Thoracic aorta (tissue), 2 donors: ENCODE measurements around the gene LRFN5. TPM values are rescaled to one million over a fixed set of nuclear protein-coding genes. Genes with fewer than 3 reads are reported as not detected.

Source experiments
- ATAC-seq: fragments of 150-250 bp; one replicate; pipeline ENCODE4 v1.8.0; 2017; ENCODE audit warnings: low read depth; ENCODE audit not compliant: insufficient number of reproducible peaks, low FRiP score
- DNase-seq: peaks from one replicate; pipeline ENCODE4 v3.0.0-alpha.2; 2020; ENCODE audit warnings: low spot score
- H3K27ac ChIP-seq, 2 donors: fragments of 200-600 bp; sonication (generic); 1 replicate in 1 of 2; 2 replicates in 1 of 2; pipeline ENCODE4 v1.5.1; 2016; ENCODE audit warnings: mild to moderate bottlenecking in 2 of 2, moderate library complexity in 2 of 2
- H3K27me3 ChIP-seq: fragments of 200-600 bp; sonication (generic); replicated peaks from 2 replicates; pipeline ENCODE4 v1.6.0; 2016; ENCODE audit warnings: mild to moderate bottlenecking; ENCODE audit not compliant: insufficient read depth
- H3K36me3 ChIP-seq: fragments of 200-600 bp; sonication (generic); one replicate; pipeline ENCODE4 v1.5.1; 2016
- H3K4me1 ChIP-seq, 2 donors: fragments of 200-600 bp; sonication (generic); 1 replicate in 1 of 2; 2 replicates in 1 of 2; pipeline versions ENCODE4 v1.5.1 to v1.6.0; 2016; ENCODE audit warnings: low read depth in 2 of 2, mild to moderate bottlenecking in 1 of 2; ENCODE audit not compliant: control insufficient read depth in 1 of 2
- H3K4me3 ChIP-seq: fragments of 200-600 bp; sonication (generic); 2 replicates; pipeline ENCODE4 v1.5.1; 2016; ENCODE audit warnings: mild to moderate bottlenecking
- H3K9me3 ChIP-seq: fragments of 200-600 bp; sonication (generic); 2 replicates; pipeline ENCODE4 v1.5.1; 2016
- CTCF ChIP-seq: fragments of 200-600 bp; sonication (generic); IDR thresholded peaks from one replicate; pipeline ENCODE4 v1.5.1; 2019; ENCODE audit warnings: antibody characterized with exemption
- total RNA-seq, 2 donors: library from RNA; depleted of rRNA; stranded (reverse); fragments of >200 nt; gene quantifications; one replicate each; pipeline versions ENCODE4 v1.1.0 to v1.2.3, GENCODE V29; 2016

Gene LRFN5
- total RNA-seq, 2 donors from 2014 or later, result 0.41 to 4.7 TPM

DNA sequence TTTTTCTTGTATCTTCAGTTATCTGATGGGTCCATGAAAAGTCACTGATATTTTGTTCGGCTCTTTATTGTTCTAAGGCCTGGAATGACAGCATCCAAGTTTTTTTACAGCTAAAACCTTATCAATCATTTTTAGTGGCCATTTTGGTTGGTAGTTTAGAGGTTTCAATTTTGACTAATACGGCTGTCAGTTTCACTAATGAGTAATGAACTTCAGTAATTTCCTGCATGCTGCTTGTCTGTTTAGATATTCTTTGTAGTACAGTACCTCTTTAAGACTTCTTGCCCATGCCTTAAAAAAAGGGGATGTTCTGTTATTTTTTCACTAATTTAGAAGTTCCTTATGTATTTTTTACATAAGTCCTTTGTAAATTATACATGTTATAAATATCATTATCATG is 176.7 kb downstream of the LRFN5 start:
- no peak overlapping the region for H3K4me3 ChIP-seq
- TF ChIP-seq CTCF, result no peak
- ATAC-seq (no peak), DNase-seq (no peak)
- H3K27me3 ChIP-seq, result no peaks in the 10 kb centered on the region
- no peak overlapping the region for H3K27ac ChIP-seq
- H3K9me3 ChIP-seq, result no peaks in the 10 kb centered on the region
- no peaks in the 10 kb centered on the region for H3K4me1 ChIP-seq
- no peaks in the 10 kb centered on the region for H3K36me3 ChIP-seq

GRCh38 chr14:41785696-41786095 is 179.0 kb downstream of the LRFN5 start:
- Histone ChIP-seq H3K27me3 (no peaks in the 10 kb centered on the region), H3K36me3 (no peaks in the 10 kb centered on the region), H3K4me3 (no peak overlapping the region), H3K9me3 (no peaks in the 10 kb centered on the region), H3K4me1 (no peaks in the 10 kb centered on the region), H3K27ac (no peak overlapping the region)
- no peak for ATAC-seq
- TF ChIP-seq CTCF, result no peak
- no peak for DNase-seq

DNA sequence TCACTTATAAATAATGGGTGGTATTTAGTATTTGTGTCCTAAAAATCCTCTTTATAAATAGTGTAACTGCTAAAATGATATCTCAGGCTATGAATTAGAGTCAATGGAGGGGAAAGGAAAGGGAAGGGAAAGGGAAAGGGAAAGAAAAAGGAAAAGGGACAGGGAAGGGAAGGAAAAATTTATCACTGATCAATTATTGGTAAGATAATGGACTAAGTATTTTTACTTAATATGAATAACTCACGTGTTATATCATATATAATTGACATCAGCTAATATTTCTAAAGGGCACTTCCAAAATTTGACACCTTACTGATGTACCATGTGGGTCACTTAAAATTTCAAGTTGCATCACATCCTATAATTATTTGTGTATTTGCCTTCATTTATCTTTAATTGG is 193.1 kb downstream of the LRFN5 start:
- no peak for TF ChIP-seq CTCF
- DNase-seq, result no peak
- no peak for ATAC-seq
- H3K4me3 ChIP-seq, result no peak overlapping the region
- no peak overlapping the region for H3K27ac ChIP-seq
- H3K27me3 ChIP-seq, result no peaks in the 10 kb centered on the region
- H3K4me1 ChIP-seq, result no peaks in the 10 kb centered on the region
- no peaks in the 10 kb centered on the region for H3K9me3 ChIP-seq
- no peaks in the 10 kb centered on the region for H3K36me3 ChIP-seq

DNA sequence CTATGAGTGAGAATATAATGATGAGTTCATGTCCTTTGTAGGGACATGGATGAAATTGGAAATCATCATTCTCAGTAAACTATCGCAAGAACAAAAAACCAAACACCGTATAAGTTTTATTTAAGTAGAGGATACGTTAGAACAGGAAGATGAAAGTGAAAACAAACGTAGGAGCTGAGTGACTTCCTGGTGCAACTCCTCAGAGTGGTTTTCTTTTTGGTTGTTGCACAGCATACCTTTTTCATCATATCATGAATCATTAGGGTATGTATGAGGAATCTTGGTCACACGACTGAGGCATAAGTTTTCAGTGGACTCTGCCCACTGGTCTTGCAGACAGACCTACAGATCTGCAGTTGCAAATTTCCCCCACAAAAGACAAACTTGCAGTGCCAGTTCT is 199.0 kb downstream of the LRFN5 start:
- TF ChIP-seq CTCF, result no peak
- no peaks in the 10 kb centered on the region for H3K36me3 ChIP-seq
- no peak for DNase-seq
- H3K4me1 ChIP-seq, result no peaks in the 10 kb centered on the region
- no peak overlapping the region for H3K27ac ChIP-seq
- ATAC-seq, result no peak
- no peaks in the 10 kb centered on the region for H3K27me3 ChIP-seq
- H3K4me3 ChIP-seq, result no peak overlapping the region
- H3K9me3 ChIP-seq, result no peaks in the 10 kb centered on the region

DNA sequence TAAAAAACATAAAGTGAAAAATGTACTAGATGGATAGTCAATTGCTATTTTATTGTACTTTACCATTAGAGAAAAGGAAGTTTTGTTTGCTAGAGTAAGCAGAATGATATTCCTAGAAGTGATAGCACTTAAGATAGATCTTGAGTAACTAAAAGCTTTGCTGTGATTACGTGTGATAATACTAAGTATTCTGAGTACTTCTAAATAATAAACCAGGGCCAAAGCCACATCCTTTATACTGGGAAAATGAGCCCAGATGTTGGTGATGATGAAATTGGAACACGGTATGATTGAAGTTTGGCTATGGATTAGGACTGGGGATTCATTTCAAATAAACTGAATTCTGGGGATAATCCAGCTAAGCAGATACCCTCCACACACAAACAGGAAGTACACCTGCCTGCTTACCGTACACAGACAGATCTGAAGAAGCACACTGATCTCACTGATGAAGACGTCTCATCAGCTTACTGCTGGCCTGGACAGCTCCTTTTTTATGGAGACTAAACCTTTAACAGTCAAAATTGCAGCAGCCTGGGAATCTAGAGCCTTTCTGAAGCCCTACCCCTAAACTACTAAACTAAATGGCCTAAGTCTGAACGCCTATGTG is 199.8 kb downstream of the LRFN5 start:
- no peak for ATAC-seq
- Histone ChIP-seq H3K4me3 (no peak overlapping the region), H3K4me1 (no peaks in the 10 kb centered on the region), H3K9me3 (no peaks in the 10 kb centered on the region), H3K36me3 (no peaks in the 10 kb centered on the region), H3K27me3 (no peaks in the 10 kb centered on the region), H3K27ac (no peak overlapping the region)
- no peak for DNase-seq
- TF ChIP-seq CTCF, result no peak
